Keratinocyte (primary cell): ENCODE data around the gene INHA.

ENCODE experiments used
- CTCF ChIP-seq, 3 experiments: IDR thresholded peaks in 1 of 3; conservative IDR thresholded peaks in 1 of 3; optimal IDR thresholded peaks in 1 of 3; 2 replicates in 2 of 3; 3 replicates in 1 of 3; pipeline versions ENCODE3 to v1.5.1; 2011; ENCODE audit warnings: low read length in 3 of 3, mild to moderate bottlenecking in 3 of 3, moderate library complexity in 2 of 3, control low read depth in 1 of 3, inconsistent platforms in 1 of 3; ENCODE audit not compliant: insufficient read depth in 2 of 3; ENCODE audit errors: extremely low read depth in 1 of 3
- EZH2 ChIP-seq: IDR thresholded peaks from one replicate; pipeline ENCODE4 v1.6.1; 2012; ENCODE audit warnings: inconsistent platforms, mild to moderate bottlenecking, low read length, moderate library complexity

GRCh38 chr2:219554350-219554749, 17.8 kb upstream of the INHA start:
- no peak for TF ChIP-seq CTCF (optimal IDR thresholded peaks at IDR 0.05 in 1 of 3, IDR thresholded peaks at IDR 0.05 in 1 of 3, conservative IDR thresholded peaks at IDR 0.05 in 1 of 3; ENCODE audit: extremely low read depth in 1 of 3, insufficient read depth in 2 of 3, low read length in 3 of 3)
- no peak for TF ChIP-seq EZH2
